Colonic mucosa (tissue), 4 donors: ENCODE results near the gene HOMER2. TPM values are rescaled to one million over a fixed set of nuclear protein-coding genes. Genes with fewer than 3 reads are reported as not detected.
"Not testable (repeated sequence)": the region's sequence is repeated elsewhere in the genome, so short reads cannot be mapped to it uniquely, and the experiment has no call there.

Experiments
- DNase-seq: peaks from one replicate; pipeline ENCODE4 v3.0.0-alpha.2; 2020
- H3K27ac ChIP-seq: fragments of 200-600 bp; one replicate; pipeline ENCODE4 v1.8.0; 2021
- H3K27me3 ChIP-seq: fragments of 200-600 bp; one replicate; pipeline ENCODE4 v1.8.0; 2021
- H3K36me3 ChIP-seq: fragments of 200-600 bp; one replicate; pipeline ENCODE4 v1.8.0; 2021
- H3K4me1 ChIP-seq: fragments of 200-600 bp; one replicate; pipeline ENCODE4 v1.8.0; 2021; ENCODE audit warnings: mild to moderate bottlenecking
- H3K4me3 ChIP-seq: fragments of 200-600 bp; one replicate; pipeline ENCODE4 v1.8.0; 2021
- H3K9ac ChIP-seq, 2 donors: one replicate each; pipeline ENCODE4 v1.7.0; 2013; ENCODE audit warnings: control low read depth in 2 of 2, low read depth in 2 of 2, low read length in 2 of 2
- H3K9me3 ChIP-seq: fragments of 200-600 bp; one replicate; pipeline ENCODE4 v1.8.0; 2021
- CTCF ChIP-seq: fragments of 200-600 bp; IDR thresholded peaks from one replicate; pipeline ENCODE4 v1.8.0; 2022; ENCODE audit warnings: antibody characterized with exemption, mild to moderate bottlenecking
- intact Hi-C: fragments of 100-400 bp; cut with DNase I; formaldehyde crosslinking; loops from one replicate; pipeline ENCODE4 v1.14.1; 2022
- total RNA-seq, 2 donors: library from RNA; stranded (reverse); fragmentation: NEBNext Ultra II Directional in 1 of 2; extraction: Animal tissue kit (Norgen Biotek cat#: 25700) in 1 of 2; gene quantifications; one replicate each; pipeline ENCODE4 v1.2.1, GENCODE V29; 2021
- donor health status: healthy.
- donor health status: DM: no; HTN: no; CAD: no.
- donor health status: DM: no; HTN: no; CAD: no.

HOMER2 gene
- total RNA-seq, 2 donors from 2014 or later = 2.4 to 3.1 TPM

GRCh38 chr15:82898961-82899360, 53.6 kb downstream of the HOMER2 start:
- no peaks in the 10 kb centered on the region for H3K4me1 ChIP-seq
- no peaks in the 10 kb centered on the region for H3K27me3 ChIP-seq
- no peak for TF ChIP-seq CTCF
- DNase-seq = no peak
- intact Hi-C loops = no loop called here
- H3K9ac ChIP-seq = no peak overlapping the region
- no peak overlapping the region for H3K4me3 ChIP-seq
- no peaks in the 10 kb centered on the region for H3K36me3 ChIP-seq
- H3K27ac ChIP-seq = no peak overlapping the region
- no peaks in the 10 kb centered on the region for H3K9me3 ChIP-seq

GRCh38 chr15:82895983-82896382, 56.5 kb downstream of the HOMER2 start:
- TF ChIP-seq CTCF = no peak
- Histone ChIP-seq H3K27me3 (no peaks in the 10 kb centered on the region), H3K4me1 (no peaks in the 10 kb centered on the region), H3K4me3 (no peak overlapping the region), H3K9me3 (no peaks in the 10 kb centered on the region), H3K36me3 (no peaks in the 10 kb centered on the region), H3K9ac (no peak overlapping the region), H3K27ac (no peak overlapping the region)
- DNase-seq = no peak
- intact Hi-C loops = no loop called here

GRCh38 chr15:82894971-82895520, 57.5 kb downstream of the HOMER2 start:
- no peak overlapping the region for H3K9ac ChIP-seq
- no peaks in the 10 kb centered on the region for H3K4me1 ChIP-seq
- no peaks in the 10 kb centered on the region for H3K27me3 ChIP-seq
- H3K36me3 ChIP-seq = no peaks in the 10 kb centered on the region
- no peaks in the 10 kb centered on the region for H3K9me3 ChIP-seq
- intact Hi-C loops = no loop called here
- no peak for TF ChIP-seq CTCF
- no peak overlapping the region for H3K27ac ChIP-seq
- H3K4me3 ChIP-seq = no peak overlapping the region
- no peak for DNase-seq

- H3K27me3 ChIP-seq, H3K4me1 ChIP-seq, H3K9me3 ChIP-seq, H3K36me3 ChIP-seq, H3K4me3 ChIP-seq, intact Hi-C loops, DNase-seq, H3K27ac ChIP-seq, H3K9ac ChIP-seq: not testable (repeated sequence)
Measured at GRCh38 chr15:82893473-82893872, 59.0 kb downstream of the HOMER2 start.

- Histone ChIP-seq H3K4me3 (no peak overlapping the region), H3K27ac (no peak overlapping the region), H3K9me3 (no peaks in the 10 kb centered on the region), H3K36me3 (no peaks in the 10 kb centered on the region), H3K27me3 (no peaks in the 10 kb centered on the region), H3K9ac (no peak overlapping the region), H3K4me1 (no peaks in the 10 kb centered on the region)
- TF ChIP-seq CTCF = no peak
- intact Hi-C loops = no loop called here
- DNase-seq = no peak
Measured at GRCh38 chr15:82892573-82892972, 59.9 kb downstream of the HOMER2 start.

- Histone ChIP-seq H3K36me3 (no peaks in the 10 kb centered on the region), H3K4me1 (no peaks in the 10 kb centered on the region), H3K9ac (no peak overlapping the region), H3K27me3 (no peaks in the 10 kb centered on the region), H3K27ac (no peak overlapping the region), H3K4me3 (no peak overlapping the region), H3K9me3 (no peaks in the 10 kb centered on the region)
- no peak for TF ChIP-seq CTCF
- intact Hi-C loops = no loop called here
- no peak for DNase-seq
Measured at GRCh38 chr15:82890995-82891390, 61.5 kb downstream of the HOMER2 start.
